Stimulated activated naive CD8-positive, alpha-beta T cell treated with anti-CD3 and anti-CD28 coated beads, Interleukin-15, Interleukin-2, amounts not matched to agents 100 ng/mL and 50 ng/mL, for 24 hours (primary cell): ENCODE data around the gene MOB1A.
"Not testable (repeated sequence)": the region's sequence is repeated elsewhere in the genome, so short reads cannot be mapped to it uniquely, and the experiment has no call there.

Experiments
- H3K27ac Mint-ChIP-seq: one replicate; pipeline ENCODE4 v1.8.0; 2021; ENCODE audit warnings: mild to moderate bottlenecking, mixed read lengths
- H3K27me3 Mint-ChIP-seq: one replicate; pipeline ENCODE4 v1.8.0; 2021; ENCODE audit warnings: mixed read lengths
- H3K36me3 Mint-ChIP-seq: one replicate; pipeline ENCODE4 v1.8.0; 2021; ENCODE audit warnings: low read depth, mixed read lengths
- H3K4me1 Mint-ChIP-seq: one replicate; pipeline ENCODE4 v1.8.0; 2021; ENCODE audit warnings: low read depth, mixed read lengths
- H3K4me3 Mint-ChIP-seq: one replicate; pipeline ENCODE4 v1.8.0; 2021; ENCODE audit warnings: mild to moderate bottlenecking, mixed read lengths
- H3K9me3 Mint-ChIP-seq: one replicate; pipeline ENCODE4 v1.8.0; 2021; ENCODE audit warnings: mixed read lengths

The MOB1A gene

DNA sequence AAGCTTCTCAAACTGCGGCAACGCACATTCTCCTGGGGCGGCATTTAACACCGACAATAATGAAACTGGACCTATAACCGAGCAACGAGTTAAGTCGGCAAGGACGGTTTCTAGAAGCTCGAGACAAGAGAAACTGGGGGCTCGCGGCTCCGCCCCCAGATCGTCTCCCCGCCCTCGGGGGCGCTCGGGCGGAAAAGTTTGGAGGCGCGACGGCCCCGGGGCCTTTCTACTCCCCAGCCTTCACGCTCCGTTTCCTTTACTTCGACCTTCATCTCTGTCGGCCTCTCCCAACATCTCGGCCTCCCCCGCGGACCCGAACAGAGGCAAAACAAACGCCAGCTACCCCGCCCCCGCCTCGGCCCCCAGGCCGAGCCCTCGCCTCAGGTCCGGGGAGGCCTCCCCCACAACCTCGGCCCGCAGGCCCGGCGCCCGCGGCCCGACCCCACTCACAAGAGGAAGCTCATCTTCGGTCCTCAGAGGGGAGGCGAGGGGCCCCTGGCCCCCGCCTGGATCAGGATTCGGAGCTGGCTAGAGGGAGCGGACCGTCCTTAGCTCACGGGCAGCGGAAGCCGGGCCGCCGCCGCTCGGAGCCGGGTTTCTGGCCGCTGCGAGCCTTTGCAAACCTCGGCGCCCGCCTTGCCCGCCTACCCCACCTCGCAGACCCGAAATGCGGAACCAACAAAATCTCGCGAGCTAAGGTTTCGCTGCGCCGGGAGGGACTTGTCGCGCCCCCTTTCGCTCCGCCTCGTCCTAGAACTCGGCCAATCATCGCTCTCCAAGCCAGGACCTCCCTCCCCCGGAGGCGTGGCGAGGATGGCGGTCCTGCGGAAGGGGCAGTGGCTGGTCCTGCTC lies at the start of gene MOB1A:
Gene MOB1A, minus strand, starts transcription at position 669 of the 852 bp plus-strand sequence. Its CDS starts 205 bp downstream, at position 464.
- Mint-ChIP-seq H3K36me3 (peaks cover 26% of the 10 kb centered on the region), H3K9me3 (no peaks in the 10 kb centered on the region), H3K27me3 (no peaks in the 10 kb centered on the region), H3K27ac (peak within 1 kb of the TSS; percentile 88), H3K4me3 (peak within 1 kb of the TSS; percentile 93), H3K4me1 (peaks cover 49% of the 10 kb centered on the region)

DNA sequence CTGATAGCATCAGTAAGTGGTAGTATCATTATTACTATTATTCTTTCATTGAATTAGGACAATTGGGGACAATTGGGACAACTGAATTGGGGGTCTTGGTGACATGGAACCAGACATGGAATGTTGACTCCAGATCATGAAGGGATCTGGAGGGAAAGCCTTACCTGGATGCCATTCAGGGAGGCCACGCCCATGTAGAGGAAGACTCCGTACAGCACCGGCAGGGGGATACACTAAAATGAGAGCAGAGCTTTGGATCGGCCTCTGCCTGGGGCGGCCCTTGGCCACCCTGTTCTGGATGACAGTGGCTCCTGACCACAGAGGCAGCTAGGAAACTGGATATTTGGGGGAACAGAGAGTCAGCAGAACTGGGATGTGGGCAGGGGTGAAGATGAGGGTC lies 49.0 kb upstream of the MOB1A start:
- no peak overlapping the region for H3K4me3 Mint-ChIP-seq
- no peaks in the 10 kb centered on the region for H3K4me1 Mint-ChIP-seq
- H3K36me3 Mint-ChIP-seq = no peaks in the 10 kb centered on the region
- no peak overlapping the region for H3K27ac Mint-ChIP-seq
- H3K27me3 Mint-ChIP-seq = no peaks in the 10 kb centered on the region
- no peaks in the 10 kb centered on the region for H3K9me3 Mint-ChIP-seq

DNA sequence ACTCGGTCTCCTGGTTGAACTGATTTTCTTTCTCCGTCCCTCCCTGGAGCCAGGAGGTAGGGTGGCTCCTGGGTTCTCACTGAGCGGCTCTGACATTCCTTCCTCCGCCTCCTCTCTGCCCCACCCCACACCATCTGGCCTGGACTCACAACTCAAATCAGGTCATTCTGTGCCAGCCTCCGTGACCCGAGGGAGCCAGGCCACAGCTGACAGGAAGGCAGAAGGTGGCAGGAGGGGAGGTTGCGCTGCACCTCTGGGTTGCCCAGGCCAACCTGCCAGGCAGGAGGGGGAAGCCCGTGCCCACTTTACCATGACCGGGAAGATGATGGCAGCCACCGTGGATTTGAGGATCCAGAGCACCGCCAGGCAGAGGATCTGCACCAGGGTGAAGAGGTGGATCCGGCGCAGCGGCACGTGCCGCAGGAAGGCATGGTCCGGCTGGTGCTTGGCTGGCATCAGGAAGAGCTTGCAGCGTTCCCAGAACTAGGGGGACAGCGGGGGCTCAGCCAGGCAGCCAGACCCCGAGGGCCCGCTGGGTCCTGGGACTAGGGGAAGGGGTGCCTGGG lies 48.1 kb upstream of the MOB1A start:
- Mint-ChIP-seq H3K4me3 (no peak overlapping the region), H3K27ac (no peak overlapping the region), H3K9me3 (no peaks in the 10 kb centered on the region), H3K36me3 (peaks cover 7% of the 10 kb centered on the region), H3K4me1 (no peaks in the 10 kb centered on the region), H3K27me3 (no peaks in the 10 kb centered on the region)

DNA sequence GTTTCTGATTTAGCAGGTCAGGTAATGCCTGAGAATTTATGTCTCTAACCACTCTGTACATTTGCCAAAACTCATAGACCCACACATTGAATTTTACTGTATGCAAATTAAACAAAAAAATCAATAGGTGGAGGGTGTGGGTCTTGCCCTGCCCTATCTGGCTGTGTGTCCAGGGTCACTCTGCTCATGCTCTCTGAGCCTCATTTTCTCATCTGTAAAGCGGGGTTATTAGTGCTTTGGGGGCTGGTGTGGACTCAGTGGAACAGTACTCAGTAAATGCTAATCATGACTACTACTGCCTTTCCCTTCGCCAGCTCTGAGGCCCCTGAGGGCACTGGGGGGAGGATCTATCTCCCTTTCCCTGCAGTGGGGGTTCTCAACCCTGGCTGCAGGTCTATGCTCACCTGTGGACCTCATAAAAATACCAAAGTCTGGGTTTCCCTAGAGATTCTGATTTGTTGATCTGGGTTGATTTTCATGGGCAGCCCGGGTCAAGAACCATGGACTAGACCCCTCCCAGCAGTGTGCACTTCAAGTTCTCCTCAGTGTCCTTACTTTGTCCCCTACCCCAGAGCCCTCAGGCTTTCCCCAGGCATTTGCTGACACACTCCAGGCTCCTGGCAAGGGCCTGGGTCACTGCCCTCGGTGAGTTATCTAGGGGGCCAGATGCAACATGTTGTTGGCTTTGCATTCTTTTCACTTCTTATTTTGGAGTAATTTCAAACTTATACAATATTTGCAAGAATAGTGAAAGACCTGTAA lies 47.2 kb upstream of the MOB1A start:
- Mint-ChIP-seq H3K36me3 (peaks cover 13% of the 10 kb centered on the region), H3K9me3 (no peaks in the 10 kb centered on the region), H3K4me3 (no peak overlapping the region), H3K27ac (no peak overlapping the region), H3K4me1 (no peaks in the 10 kb centered on the region), H3K27me3 (no peaks in the 10 kb centered on the region)

DNA sequence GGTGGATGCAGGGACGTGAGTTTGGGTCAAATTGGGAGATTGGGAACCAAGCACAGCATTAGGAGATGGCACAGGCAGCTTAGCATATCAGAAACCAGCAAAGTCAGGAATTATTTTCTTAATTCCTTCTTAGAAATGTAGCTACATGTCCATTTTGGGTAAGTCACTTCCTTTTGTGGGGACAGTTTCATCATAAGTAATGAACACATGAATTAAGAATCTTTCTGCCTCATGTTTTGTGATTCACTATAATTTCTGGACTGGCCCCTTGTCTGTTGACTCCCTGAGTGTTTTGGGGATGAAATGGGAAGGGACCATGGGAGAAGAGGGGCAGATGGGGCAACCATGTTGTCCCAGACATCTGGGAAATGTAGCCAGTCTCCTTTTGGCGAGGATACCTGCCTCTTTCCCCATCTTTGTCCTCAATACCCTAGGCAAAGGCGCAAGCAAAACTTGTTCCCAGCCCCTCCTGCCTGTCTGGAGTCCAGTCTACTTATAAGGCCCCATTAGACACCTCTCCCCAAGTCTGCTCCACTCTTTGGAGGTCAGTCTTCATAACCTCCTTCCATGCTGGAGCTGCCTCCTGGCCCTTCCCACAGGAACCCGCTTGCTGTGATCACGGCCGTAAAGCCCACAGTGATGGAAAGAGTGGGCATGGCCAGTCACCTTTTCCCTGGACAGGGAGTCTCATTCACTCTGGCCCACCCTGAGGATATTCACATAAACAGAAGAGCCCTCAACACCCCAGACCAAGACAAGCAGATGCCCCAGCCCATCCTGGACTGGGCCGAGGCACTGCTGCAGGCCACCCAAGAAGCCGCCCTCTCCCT lies 45.5 kb upstream of the MOB1A start:
- H3K4me3 Mint-ChIP-seq = no peak overlapping the region
- peaks cover 26% of the 10 kb centered on the region for H3K36me3 Mint-ChIP-seq
- H3K27ac Mint-ChIP-seq = peak overlapping the region; percentile 56
- no peaks in the 10 kb centered on the region for H3K9me3 Mint-ChIP-seq
- H3K27me3 Mint-ChIP-seq = no peaks in the 10 kb centered on the region
- H3K4me1 Mint-ChIP-seq = no peaks in the 10 kb centered on the region

DNA sequence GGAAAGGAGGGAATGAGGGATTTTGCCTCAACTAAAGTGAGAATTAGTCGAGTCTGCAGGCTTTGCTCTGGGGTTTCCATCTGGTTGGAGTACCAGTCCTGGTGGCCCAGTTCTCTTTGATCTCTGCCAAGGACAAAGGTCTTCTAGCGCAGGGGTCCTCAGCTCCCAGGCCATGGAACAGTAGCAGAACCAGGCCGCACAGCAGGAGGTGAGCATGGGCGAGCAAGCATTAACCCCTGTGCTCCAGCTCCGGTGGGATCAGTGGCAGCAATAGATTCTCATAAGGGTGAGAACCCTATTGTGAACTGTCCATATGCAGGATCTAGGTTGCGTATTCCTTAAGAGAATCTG lies 43.6 kb upstream of the MOB1A start:
- Mint-ChIP-seq H3K4me3 (no peak overlapping the region), H3K4me1 (no peaks in the 10 kb centered on the region), H3K27me3 (no peaks in the 10 kb centered on the region), H3K36me3 (peaks cover 41% of the 10 kb centered on the region), H3K27ac (no peak overlapping the region), H3K9me3 (no peaks in the 10 kb centered on the region)

DNA sequence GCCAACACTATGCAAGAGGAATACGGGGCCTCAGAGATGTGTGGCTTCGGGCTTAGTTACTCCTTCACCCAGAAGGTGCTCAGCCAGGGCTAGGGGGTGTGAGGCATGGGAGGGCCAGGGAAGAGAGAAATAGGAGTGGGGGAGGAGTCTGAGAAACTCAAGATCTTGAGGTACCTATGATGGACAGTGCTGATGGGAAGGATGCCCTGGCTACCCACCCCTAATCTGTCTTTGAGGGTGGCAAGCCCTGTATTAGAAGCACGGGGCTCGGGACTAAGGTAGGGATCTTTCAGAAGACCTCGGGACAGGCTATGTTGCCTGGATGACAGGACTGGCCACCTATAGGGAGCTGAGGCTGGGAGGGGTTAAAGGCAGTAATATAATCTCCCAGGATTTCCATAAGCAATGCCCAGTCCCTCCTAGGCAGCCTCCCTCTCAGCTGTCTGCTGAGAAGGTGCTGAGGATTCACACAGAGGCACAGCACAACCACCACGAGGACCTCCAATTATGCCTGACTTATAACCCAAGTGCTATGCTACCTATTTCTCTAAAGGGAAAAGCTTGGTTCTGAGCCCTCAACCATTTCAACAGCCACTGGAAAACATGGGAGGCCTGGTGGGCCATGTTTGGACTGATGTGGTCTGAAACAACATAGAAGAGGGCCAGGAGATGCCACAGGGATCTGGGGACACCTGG lies 43.1 kb upstream of the MOB1A start:
- Mint-ChIP-seq H3K27me3 (no peaks in the 10 kb centered on the region), H3K27ac (no peak overlapping the region), H3K4me3 (no peak overlapping the region), H3K9me3 (no peaks in the 10 kb centered on the region), H3K4me1 (no peaks in the 10 kb centered on the region), H3K36me3 (peaks cover 46% of the 10 kb centered on the region)

DNA sequence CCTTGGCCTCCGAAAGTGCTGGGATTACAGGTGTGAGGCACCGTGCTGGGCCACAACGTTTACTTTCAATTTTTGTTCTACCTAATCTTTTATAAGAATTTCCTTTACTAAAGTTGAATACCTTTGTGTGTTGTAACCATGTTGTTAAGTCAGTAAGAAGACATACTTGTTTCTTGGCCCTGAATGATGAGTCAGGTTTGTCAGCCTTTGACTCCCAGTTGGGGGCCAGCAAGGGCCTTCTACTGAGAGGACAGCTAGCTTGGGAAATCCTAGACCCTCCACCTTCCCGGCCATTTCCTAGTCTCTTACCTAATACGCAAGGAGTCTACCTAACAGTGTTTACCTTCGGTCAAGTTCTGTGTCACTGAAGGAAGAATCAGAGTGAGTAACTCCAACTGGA lies 42.4 kb upstream of the MOB1A start:
- Mint-ChIP-seq H3K4me1 (no peaks in the 10 kb centered on the region), H3K4me3 (no peak overlapping the region), H3K9me3 (no peaks in the 10 kb centered on the region), H3K36me3 (peaks cover 52% of the 10 kb centered on the region), H3K27ac (no peak overlapping the region), H3K27me3 (no peaks in the 10 kb centered on the region)

DNA sequence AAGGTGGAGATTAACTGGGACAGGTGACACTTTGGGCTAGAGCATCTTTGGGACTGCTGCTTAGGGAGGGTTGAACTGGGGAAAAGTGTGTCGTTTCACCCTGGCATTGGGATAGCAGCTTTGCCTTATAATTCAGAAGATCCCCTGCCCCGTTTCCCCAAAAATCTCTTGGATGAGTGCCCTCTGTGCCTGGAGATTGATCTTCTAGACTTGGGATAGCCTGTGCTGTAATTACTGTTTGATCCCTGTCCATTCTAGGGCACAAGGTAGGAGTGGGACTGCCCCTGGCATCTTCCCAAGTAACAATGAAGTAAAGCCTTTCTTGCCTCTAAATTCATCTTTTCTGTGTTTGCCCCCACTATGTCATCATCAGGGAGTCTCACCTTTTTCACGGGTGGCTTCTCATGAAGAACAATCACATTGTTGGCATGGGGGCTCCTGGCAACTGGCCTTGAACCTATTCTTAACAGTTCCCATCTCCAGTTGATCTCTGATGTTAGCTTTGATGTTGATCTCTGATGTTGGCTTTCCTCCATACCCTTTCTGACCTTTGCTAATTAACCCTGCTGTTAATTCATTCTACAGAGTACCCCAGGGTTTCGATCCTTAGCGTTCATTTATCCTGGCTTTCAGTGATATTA lies 41.3 kb upstream of the MOB1A start:
- H3K27me3 Mint-ChIP-seq = no peaks in the 10 kb centered on the region
- H3K27ac Mint-ChIP-seq = no peak overlapping the region
- no peaks in the 10 kb centered on the region for H3K9me3 Mint-ChIP-seq
- H3K4me3 Mint-ChIP-seq = no peak overlapping the region
- peaks cover 60% of the 10 kb centered on the region for H3K36me3 Mint-ChIP-seq
- H3K4me1 Mint-ChIP-seq = no peaks in the 10 kb centered on the region

DNA sequence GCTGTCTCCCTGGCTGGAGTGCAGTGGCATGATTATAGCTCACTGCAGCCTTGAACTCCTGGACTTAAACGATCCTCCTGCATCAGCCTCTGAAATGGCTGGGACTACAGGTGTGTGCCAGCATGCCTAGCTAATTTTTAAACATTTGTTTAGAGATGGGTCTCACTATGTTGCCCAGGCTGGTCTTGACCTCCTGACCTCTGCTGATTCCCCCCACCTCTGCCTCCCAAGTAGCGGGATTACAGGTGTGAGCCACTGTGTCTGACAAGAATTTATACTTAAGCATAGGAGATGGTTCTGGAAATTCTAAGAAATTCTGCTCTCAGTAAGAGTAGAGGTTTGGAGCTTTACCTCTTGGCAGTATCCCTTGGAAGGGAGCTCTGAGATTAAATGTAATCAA lies 38.0 kb upstream of the MOB1A start:
- peak overlapping the region; percentile 40 for H3K27ac Mint-ChIP-seq
- no peaks in the 10 kb centered on the region for H3K9me3 Mint-ChIP-seq
- peaks cover 79% of the 10 kb centered on the region for H3K36me3 Mint-ChIP-seq
- H3K27me3 Mint-ChIP-seq = no peaks in the 10 kb centered on the region
- no peak overlapping the region for H3K4me3 Mint-ChIP-seq
- H3K4me1 Mint-ChIP-seq = peaks cover 3% of the 10 kb centered on the region

DNA sequence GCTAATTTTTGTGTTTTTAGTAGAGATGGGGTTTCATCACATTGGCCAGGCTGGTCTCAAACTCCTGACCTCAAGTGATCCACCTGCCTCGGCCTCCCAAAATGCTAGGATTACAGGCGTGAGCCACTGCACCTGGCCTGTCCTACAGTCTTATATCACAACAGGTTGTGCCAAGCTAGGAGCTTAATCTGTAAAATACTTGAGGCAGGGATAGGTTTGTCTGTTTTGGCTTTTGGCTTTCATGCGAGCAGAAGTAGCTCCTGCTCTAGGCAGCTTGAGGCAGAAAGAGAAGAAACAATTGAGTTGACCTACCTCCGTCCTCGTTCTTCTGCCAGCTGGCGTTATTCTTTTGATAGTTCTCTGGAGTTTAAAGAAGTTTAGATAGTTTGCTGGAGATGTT lies 37.1 kb upstream of the MOB1A start:
- not testable (repeated sequence) for H3K27me3 Mint-ChIP-seq, H3K9me3 Mint-ChIP-seq, H3K27ac Mint-ChIP-seq, H3K4me3 Mint-ChIP-seq, H3K4me1 Mint-ChIP-seq
- peaks cover 80% of the 10 kb centered on the region for H3K36me3 Mint-ChIP-seq

DNA sequence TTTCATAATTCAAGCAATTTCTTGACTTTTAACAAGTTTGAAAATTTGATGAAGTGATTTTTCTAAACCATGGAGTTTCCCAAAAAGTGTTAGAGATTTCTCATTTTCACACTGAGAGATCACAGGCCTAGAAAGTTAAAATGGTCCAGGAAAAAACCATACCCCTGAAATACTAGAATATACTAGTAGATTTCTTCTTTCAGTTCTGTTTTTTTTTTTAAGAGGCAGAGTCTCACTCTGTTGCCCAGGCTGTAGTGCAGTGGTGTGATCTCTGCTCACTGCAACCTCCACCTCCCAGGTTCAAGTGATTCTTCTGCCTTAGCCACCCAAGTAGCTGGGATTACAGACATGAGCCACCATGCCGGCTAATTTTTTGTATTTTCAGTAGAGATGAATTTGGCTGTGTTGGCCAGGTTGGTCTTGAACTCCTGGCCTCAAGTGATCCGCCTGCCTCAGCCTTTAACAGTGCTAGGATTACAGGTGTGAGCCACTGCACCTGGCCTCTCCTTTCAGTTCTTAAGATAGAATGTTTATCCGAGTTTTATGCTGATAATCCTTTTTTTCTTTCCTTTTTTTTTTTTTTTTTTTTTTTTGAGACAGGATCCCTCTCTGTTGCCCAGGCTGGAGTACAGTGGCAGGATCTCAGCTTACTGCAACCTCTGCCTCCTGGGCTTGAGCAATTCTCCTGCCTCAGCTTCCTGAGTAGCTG lies 34.2 kb upstream of the MOB1A start:
- Mint-ChIP-seq H3K36me3 (peaks cover 84% of the 10 kb centered on the region), H3K27ac (no peak overlapping the region), H3K4me3 (no peak overlapping the region), H3K4me1 (peaks cover 3% of the 10 kb centered on the region), H3K27me3 (no peaks in the 10 kb centered on the region), H3K9me3 (no peaks in the 10 kb centered on the region)

DNA sequence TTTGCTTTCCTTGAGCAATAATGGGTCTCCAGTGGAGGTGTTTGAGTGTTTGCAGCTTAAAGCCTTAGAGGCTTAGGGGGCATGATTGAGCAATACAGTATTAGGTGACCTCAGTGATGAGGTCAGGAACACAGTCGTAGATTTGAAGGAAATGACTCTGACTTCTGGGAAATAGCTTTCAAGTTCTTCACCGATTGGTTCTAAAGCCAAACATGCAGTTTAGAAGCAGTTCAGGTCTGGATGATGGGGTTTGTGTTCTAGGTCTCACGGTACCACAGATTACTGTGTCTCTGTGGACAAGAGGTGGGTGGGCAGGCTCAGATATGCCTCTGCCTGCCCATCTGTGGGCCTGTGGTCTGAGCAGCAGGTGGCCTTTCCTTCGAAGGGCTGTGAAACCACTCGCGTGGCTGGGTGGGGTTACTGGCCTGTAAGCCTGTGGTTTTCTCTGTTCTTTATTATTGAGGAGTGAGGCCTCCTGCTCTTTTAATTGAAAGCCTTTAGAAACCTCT lies 27.6 kb upstream of the MOB1A start:
- Mint-ChIP-seq H3K9me3 (no peaks in the 10 kb centered on the region), H3K4me3 (peak overlapping the region; percentile 63), H3K4me1 (peaks cover 56% of the 10 kb centered on the region), H3K36me3 (peaks cover 88% of the 10 kb centered on the region), H3K27ac (peak overlapping the region; percentile 94), H3K27me3 (no peaks in the 10 kb centered on the region)
